Thyroid gland (tissue), 4 donors: Measurements from ENCODE around the gene RUFY2. TPM values are rescaled to one million over a fixed set of nuclear protein-coding genes. Genes with fewer than 3 reads are reported as not detected.

ENCODE experiments used
- DNase-seq, 2 donors: peaks; one replicate each; pipeline ENCODE4 v3.0.0-alpha.2; 2019
- H3K27ac ChIP-seq, 3 donors: fragments of 200-600 bp; sonication (generic); 1 replicate in 2 of 3; 2 replicates in 1 of 3; pipeline ENCODE4 v1.5.1; 2016 to 2019; ENCODE audit warnings: mild to moderate bottlenecking in 1 of 3, moderate library complexity in 1 of 3
- H3K27me3 ChIP-seq: fragments of 200-600 bp; sonication (generic); one replicate; pipeline ENCODE4 v1.5.1; 2019
- H3K36me3 ChIP-seq, 2 donors: fragments of 200-600 bp; sonication (generic); one replicate each; pipeline ENCODE4 v1.5.1; 2016 to 2019
- H3K4me1 ChIP-seq, 2 donors: fragments of 200-600 bp; sonication (generic); one replicate each; pipeline ENCODE4 v1.5.1; 2017 to 2019
- H3K4me3 ChIP-seq, 3 donors: fragments of 200-600 bp; sonication (generic); replicated peaks in 1 of 3; 1 replicate in 2 of 3; 2 replicates in 1 of 3; pipeline ENCODE4 v1.5.1; 2016; ENCODE audit warnings: mild to moderate bottlenecking in 1 of 3
- H3K9me3 ChIP-seq: fragments of 200-600 bp; sonication (generic); one replicate; pipeline ENCODE4 v1.5.1; 2017
- CTCF ChIP-seq, 6 experiments: fragments of 200-600 bp in 3 of 6; fragments of 450-650 bp in 3 of 6; sonication (generic) in 3 of 6; IDR thresholded peaks; one replicate each; pipeline ENCODE4 v1.5.1; 2016 to 2019; ENCODE audit warnings: antibody characterized with exemption in 6 of 6, mild to moderate bottlenecking in 2 of 6, inconsistent platforms in 1 of 6, moderate library complexity in 1 of 6
- POLR2A ChIP-seq, 2 donors: fragments of 450-650 bp; IDR thresholded peaks; one replicate each; pipeline ENCODE4 v1.6.1; 2017; ENCODE audit warnings: antibody characterized with exemption in 2 of 2, mild to moderate bottlenecking in 2 of 2, moderate library complexity in 1 of 2
- WGBS, 2 donors: methylation state at CpG; one replicate each; pipeline ENCODE4 v1.1.5; 2017; 5-methylcytosine and 5-hydroxymethylcytosine counted together
- intact Hi-C: fragments of 100-400 bp; cut with DNase I; formaldehyde crosslinking; loops from one replicate; pipeline ENCODE4 v1.15.1; 2023
- total RNA-seq, 4 donors: library from RNA; depleted of rRNA; stranded (reverse); fragments of >200 nt; gene quantifications; one replicate each; pipeline ENCODE4 v1.2.3, GENCODE V29; 2016

The RUFY2 gene
- total RNA-seq, 4 donors from 2014 or later = 27.4 to 52.5 (median 31.4) TPM

GRCh38 chr10:68397005-68397404 lies 10.1 kb downstream of the RUFY2 start:
- TF ChIP-seq POLR2A (IDR thresholded peaks at IDR 0.05) (no peak), CTCF (IDR thresholded peaks at IDR 0.05) (no peak)
- Histone ChIP-seq H3K36me3 (peaks cover 5 to 19% of the 10 kb centered on the region in 2 donors), H3K4me3 (no peak overlapping the region), H3K27me3 (no peaks in the 10 kb centered on the region), H3K4me1 (no peaks in the 10 kb centered on the region), H3K9me3 (no peaks in the 10 kb centered on the region), H3K27ac (no peak overlapping the region)
- intact Hi-C loops = no loop called here
- WGBS, 2 donors = 100% methylated on average over 1 of the region's 1 CpG
- DNase-seq = no peak

- Histone ChIP-seq H3K36me3 (peaks cover 33 to 42% of the 10 kb centered on the region in 2 donors), H3K4me3 (no peak overlapping the region), H3K27me3 (no peaks in the 10 kb centered on the region), H3K27ac (no peak overlapping the region), H3K4me1 (no peaks in the 10 kb centered on the region), H3K9me3 (no peaks in the 10 kb centered on the region)
- intact Hi-C loops = no loop called here
- TF ChIP-seq CTCF (IDR thresholded peaks at IDR 0.05) (no peak), POLR2A (IDR thresholded peaks at IDR 0.05) (no peak)
- WGBS, 2 donors = 91 to 97% methylated on average over 2 of the region's 2 CpGs
- DNase-seq = no peak
These were observed 21.3 kb downstream of the RUFY2 start for GRCh38 chr10:68385740-68386139.

- Histone ChIP-seq H3K36me3 (peaks cover 11 to 17% of the 10 kb centered on the region in 2 donors), H3K4me3 (no peak overlapping the region), H3K9me3 (no peaks in the 10 kb centered on the region), H3K4me1 (no peaks in the 10 kb centered on the region), H3K27me3 (no peaks in the 10 kb centered on the region), H3K27ac (no peak overlapping the region)
- TF ChIP-seq POLR2A (IDR thresholded peaks at IDR 0.05) (no peak), CTCF (IDR thresholded peaks at IDR 0.05) (no peak)
- intact Hi-C loops = no loop called here
- 95 to 97% methylated on average over 1 of the region's 1 CpG for WGBS, 2 donors
- no peak for DNase-seq
These were observed 35.5 kb downstream of the RUFY2 start for GRCh38 chr10:68371604-68372003.

- Histone ChIP-seq H3K9me3 (no peaks in the 10 kb centered on the region), H3K36me3 (peaks cover 6 to 18% of the 10 kb centered on the region in 2 donors), H3K27ac (no peak overlapping the region), H3K4me1 (no peaks in the 10 kb centered on the region), H3K4me3 (no peak overlapping the region), H3K27me3 (no peaks in the 10 kb centered on the region)
- DNase-seq = no peak
- TF ChIP-seq CTCF (IDR thresholded peaks at IDR 0.05) (no peak), POLR2A (IDR thresholded peaks at IDR 0.05) (no peak)
- intact Hi-C loops = no loop called here
- WGBS, 2 donors = 84 to 87% methylated on average over 2 of the region's 2 CpGs
These were observed 40.0 kb downstream of the RUFY2 start for GRCh38 chr10:68367121-68367520.

- 99 to 100% methylated on average over 5 of the region's 5 CpGs for WGBS, 2 donors
- H3K27ac ChIP-seq = no peak overlapping the region
- H3K4me1 ChIP-seq = no peaks in the 10 kb centered on the region
- DNase-seq = no peak
- intact Hi-C loops = no loop called here
- TF ChIP-seq CTCF (IDR thresholded peaks at IDR 0.05) = no peak
- TF ChIP-seq POLR2A (IDR thresholded peaks at IDR 0.05) = no peak
- H3K4me3 ChIP-seq = no peak overlapping the region
- H3K27me3 ChIP-seq = no peaks in the 10 kb centered on the region
- peaks cover 7 to 18% of the 10 kb centered on the region in 2 donors for H3K36me3 ChIP-seq
- H3K9me3 ChIP-seq = no peaks in the 10 kb centered on the region
These were observed 40.5 kb downstream of the RUFY2 start for GRCh38 chr10:68366600-68366999.
